NCI-H1930 (cell line): ENCODE results near the gene PEX5L.

ENCODE experiments used
- DNase-seq, 2 experiments: peaks; one replicate each; lab custom pipeline; 2025; lab: John Stamatoyannopoulos, UW

The PEX5L gene

DNA sequence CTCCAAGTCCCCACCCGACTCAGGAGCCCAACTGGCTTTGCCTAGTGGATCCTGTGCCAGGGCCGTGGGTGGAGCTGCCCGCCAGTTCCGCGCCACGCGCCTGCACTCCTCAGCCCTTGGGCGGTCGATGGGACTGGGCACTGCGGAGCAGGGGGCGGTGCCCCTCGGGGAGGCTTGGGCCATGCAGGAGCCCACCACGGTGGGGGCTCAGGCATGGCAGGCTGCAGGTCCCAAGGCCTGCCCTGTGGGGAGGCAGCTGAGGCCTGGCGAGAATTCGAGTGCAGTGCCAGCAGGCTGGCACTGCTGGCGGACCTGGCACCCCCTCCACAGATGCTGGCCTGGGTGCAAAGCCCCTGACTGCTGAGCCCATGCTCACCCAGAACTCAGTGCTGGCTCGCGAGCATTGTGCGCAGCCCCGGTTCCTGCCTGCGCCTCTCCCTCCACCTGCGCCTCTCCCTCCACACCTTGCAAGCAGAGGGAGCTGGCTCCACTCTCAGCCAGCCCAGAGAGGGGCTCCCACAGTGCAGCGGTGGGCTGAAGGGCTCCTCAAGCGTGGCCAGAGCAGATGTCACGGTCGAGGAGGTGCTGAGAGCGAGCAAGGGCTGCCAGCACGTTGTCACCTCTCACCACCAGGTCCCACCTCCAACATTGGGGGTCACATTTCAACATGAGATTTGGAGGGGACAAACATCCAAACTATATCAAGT lies 261.2 kb downstream of the PEX5L start:
- no peak for DNase-seq

DNA sequence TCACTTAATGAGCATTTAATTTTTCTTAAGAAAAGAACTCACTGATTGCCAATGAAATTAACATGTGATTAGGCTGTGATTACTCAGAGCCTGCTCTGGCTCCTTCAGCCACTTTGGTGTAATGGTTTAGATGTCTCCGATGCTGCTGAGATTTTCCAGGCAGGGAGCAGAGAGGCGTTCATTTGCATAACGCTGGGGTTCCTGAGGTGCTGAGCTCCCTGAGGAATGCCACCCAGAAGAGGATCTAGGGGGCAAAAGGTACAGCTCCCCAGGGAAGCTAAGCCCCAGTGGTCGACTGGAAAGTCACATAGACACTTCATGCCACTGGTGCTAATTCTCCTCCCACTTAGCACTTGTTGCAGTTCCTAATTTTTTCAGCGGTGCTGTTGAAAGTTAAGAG lies 264.4 kb downstream of the PEX5L start:
- DNase-seq = no peak

DNA sequence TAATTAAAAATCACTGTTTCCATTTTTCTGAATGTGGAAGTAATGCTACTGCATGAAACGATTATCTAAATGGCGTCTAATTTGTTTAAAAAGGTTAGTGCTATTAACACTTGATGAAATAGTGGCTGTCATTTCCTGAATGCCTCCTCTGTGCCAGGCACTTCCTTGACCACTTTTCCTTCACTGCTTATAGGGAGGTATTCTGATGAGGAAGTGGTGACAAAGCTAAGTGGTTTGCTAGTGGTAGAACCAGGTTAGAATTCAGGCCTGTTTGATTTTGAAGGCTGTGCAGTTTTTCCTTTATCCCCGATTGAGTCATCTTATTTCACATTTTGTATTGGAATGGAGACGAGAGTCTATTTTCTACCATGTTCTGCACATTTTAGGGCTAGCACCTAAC lies 264.9 kb downstream of the PEX5L start:
- DNase-seq = no peak

DNA sequence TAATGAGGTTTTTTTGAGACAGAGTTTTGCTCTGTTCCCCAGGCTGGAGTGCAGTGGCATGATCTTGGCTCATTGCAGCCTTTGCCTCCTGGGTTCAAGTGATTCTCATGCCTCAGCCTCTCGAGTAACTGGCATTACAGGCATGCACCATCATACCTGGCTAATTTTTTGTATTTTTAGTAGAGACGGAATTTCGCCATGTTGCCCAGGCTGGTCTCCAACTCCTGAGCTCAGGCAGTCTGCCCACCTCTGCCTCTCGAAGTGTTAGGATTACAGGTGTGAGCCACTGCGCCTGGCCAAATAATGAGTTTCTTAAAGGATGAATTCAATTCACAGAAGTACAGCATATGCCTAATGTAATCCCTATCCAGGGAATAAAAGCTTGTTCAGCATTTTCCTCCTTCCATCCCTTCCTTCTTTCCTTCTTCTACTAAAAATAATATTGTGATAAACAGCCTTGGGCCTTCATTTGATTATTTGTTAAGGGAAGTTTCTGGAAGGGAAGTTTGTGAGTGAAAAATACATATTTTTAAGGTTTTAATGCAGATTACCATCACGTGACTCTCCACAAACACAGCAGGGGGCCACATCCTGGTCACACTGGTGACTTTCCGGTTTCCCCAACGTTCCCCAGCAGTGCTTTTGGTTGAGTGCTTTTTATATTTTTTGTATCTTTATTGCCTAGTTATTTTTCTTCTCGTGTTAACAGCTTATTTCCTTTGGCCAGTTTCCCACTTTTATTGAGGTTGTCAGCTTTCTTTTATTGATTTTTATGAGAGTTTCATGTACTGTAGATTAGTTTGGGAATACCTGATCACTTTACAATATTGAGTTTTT lies 267.1 kb downstream of the PEX5L start:
- no peak for DNase-seq

DNA sequence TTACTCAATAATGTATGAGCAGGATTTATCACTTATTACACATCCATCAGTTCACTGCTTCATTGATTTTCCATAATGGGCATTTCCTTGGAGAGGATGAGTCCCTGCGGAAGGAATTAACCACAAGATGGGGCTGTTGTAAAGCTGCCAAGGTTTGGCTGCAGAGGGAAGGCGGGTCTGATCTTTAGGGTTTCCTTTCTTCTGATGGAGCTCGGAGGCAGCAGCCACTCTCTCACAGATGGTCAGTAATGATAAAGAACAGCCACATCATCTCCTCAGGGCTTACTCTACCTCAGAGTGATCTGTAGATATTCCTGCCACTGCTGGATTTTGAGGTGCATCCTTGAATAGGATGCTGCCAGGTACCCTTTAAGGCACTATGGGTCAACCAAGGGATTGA lies 268.7 kb downstream of the PEX5L start:
- DNase-seq = peak in 1 of 2 experiments; percentile 16

DNA sequence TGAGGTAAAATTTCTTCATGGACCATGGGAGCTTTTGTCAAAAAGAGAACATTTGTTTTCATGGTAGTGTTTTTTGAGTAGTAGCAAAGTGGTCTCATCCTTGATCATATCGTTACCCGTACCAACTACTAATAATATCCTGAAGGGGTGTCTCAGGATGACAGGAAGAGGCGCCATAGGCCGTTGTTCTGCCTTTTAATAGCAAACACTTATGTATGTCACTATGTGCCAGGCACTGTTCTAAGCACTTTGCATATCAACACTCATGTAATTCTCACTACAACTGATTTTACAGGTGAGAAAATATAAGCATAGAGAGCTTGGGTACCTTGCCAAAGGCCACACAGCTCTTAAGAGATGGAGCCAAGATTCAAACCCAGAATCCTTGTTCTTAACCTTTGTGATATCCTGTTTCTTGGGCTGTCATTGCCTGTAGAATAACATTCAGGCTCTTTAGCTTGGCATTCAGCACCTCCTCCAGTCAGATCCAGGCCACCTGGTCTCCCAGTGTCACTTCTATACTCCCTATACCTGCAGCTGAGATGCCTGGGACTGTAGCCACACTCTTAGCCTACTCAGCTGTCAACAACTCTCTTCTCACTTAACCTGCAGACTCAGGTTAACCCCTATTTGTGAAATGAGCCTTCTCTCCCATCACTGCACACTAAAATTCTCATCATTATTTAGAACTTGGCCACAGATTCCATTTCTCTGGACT lies 270.2 kb downstream of the PEX5L start:
- no peak for DNase-seq

DNA sequence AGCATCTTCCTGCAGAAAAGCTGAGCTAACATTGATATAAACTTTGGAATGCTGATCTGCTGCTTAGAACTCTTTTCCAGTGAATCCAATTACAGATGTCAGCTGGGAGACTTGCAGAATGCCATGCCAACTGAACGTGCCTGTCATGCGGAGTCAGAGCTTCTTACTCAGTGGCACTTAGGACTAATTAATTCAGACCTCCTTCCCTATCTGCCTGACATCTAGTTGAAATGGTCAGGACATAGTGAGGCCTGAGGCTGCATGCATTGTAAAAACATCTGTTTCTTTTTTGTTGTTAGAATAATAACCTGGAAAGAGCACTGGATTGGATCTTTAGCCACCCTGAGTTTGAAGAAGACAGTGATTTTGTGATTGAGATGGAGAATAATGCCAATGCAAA lies 271.3 kb downstream of the PEX5L start:
- DNase-seq = no peak

DNA sequence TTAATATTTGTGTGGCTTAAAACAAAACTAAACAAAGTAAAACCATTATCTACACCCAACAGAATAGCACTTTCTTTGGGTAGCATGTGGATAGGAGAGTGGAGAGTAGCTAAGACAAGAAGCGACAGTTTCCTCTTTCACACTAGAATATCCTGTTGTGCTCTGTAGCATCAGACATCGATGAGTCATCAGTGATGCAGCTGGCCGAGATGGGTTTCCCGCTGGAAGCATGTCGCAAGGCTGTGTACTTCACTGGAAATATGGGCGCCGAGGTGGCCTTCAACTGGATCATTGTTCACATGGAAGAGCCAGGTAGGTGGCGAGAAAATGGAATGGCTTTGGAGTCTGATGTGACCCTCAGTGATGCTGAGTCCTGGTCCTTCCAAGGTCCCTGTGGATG lies 275.8 kb downstream of the PEX5L start:
- no peak for DNase-seq

DNA sequence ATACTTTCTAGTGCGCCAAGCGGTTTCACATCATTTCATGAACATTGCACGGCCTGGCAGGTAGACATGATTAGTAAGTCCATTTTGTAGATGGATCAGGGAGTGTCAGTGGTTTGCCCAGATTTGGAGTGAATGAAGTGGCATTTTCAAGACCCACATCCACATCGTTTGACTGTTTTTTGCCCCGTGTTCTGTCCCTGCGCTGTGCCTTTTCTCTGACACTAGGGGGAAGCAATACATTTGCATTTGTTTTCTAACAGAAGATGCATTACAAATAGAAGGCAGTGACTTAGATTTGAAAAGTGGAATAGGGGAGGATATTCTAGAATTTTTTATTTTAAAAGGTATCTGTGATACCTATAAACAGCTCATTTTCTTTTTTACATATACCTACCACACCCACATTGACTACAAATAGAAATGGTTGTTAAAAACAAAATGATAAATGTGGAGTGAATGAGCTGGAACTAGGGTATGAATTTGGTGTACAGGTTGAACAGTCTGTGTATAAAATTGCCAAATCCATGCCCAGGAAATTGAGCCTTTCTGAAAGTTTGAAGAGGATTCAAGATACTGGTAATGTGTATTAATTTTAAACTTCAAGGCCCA lies 285.9 kb downstream of the PEX5L start:
- no peak for DNase-seq

DNA sequence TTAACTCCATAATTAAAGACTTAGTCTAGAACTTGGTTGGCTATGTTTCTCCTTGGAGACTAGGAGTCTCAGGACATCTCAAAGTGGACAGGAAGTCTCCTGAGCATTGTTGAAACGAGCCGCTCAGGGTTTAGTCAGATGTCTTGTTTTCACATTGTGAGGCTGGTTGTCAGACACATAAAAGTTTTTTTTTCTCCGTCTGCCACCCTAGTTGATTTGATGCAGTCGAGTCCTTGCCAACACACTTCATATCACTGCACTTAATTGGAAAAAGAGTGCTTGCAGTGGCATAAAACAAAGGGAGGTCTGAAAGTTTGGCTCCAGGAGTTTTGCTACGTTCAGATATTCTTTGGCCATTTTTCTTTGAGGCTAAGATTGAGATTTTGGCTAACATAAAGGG lies 291.0 kb downstream of the PEX5L start:
- DNase-seq = no peak

DNA sequence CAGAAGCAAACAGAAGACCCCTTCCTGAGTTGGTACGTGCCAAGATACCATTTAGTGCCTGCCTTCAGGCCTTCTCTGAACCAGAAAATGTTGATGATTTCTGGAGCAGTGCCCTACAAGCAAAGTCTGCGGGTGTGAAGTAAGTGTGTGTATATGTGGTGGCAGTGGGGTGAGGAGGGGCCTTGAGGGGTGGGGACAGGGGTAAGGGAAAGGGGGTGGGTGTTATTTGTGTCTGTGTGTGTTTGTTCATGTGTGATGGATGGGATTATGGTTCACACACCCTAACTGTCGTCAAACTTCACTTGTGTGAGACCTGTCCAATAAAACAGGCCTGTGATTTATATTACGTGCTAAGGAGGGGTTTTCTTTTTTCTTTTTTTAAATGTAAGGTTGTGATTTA lies 291.7 kb downstream of the PEX5L start:
- DNase-seq = no peak
